ENCODE results near the gene ADAM22.

ADAM22 gene

GRCh38 chr7:88072715-88073055 is 138.6 kb downstream of the ADAM22 start:
- no peak overlapping the region for H3K9ac ChIP-seq (ENCODE audit: low read length)
- no peaks in the 10 kb centered on the region for H3K4me1 ChIP-seq (ENCODE audit: low read length)
- no peaks in the 10 kb centered on the region for H3K79me2 ChIP-seq (ENCODE audit: low read length)
- H3K4me2 ChIP-seq (ENCODE audit: low read length) = no peak overlapping the region
- no peak for TF ChIP-seq EZH2phosphoT487 (IDR thresholded peaks at IDR 0.05; ENCODE audit: low read depth)
- no peak for TF ChIP-seq CTCF (IDR thresholded peaks at IDR 0.05; ENCODE audit: low read depth, low read length)
- H4K20me1 ChIP-seq (ENCODE audit: insufficient read depth, low read length) = no peaks in the 10 kb centered on the region
- H3K27me3 ChIP-seq (ENCODE audit: low read depth, low read length) = no peaks in the 10 kb centered on the region
- no peak overlapping the region for H3K4me3 ChIP-seq (ENCODE audit: low read length)
- no peaks in the 10 kb centered on the region for H3K9me3 ChIP-seq (ENCODE audit: insufficient read depth, low read length)
- H2AFZ ChIP-seq (ENCODE audit: low read depth, low read length) = no peak overlapping the region
- no peak overlapping the region for H3K27ac ChIP-seq (ENCODE audit: low read length)
- H3K36me3 ChIP-seq (replicated peaks; ENCODE audit: low read depth, low read length) = no peaks in the 10 kb centered on the region

DNA sequence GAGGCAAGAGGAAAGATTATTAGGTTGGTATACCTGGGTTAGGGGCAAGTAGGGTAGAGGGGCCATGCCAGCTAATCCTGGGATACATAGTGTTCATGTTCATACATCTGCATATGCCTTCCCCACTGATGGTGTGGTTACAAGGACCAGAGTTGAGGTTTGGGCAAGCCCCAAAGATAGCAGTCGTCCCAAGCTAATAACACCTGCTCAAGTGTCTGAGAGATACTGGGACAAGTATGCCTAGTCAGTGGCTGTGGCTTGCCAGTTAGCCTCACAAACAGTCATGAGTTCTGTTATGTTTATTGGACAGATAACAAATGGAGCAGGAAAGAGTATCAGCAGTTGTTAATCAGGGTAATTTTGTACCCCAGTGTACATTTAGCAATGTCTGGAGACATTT is 139.6 kb downstream of the ADAM22 start:
- Histone ChIP-seq H3K9me3 (ENCODE audit: insufficient read depth, low read length) (no peaks in the 10 kb centered on the region), H3K79me2 (ENCODE audit: low read length) (no peaks in the 10 kb centered on the region), H3K36me3 (replicated peaks; ENCODE audit: low read depth, low read length) (no peaks in the 10 kb centered on the region), H3K4me3 (ENCODE audit: low read length) (no peak overlapping the region), H3K27ac (ENCODE audit: low read length) (no peak overlapping the region), H4K20me1 (ENCODE audit: insufficient read depth, low read length) (no peaks in the 10 kb centered on the region), H3K9ac (ENCODE audit: low read length) (no peak overlapping the region), H3K4me2 (ENCODE audit: low read length) (no peak overlapping the region), H3K27me3 (ENCODE audit: low read depth, low read length) (no peaks in the 10 kb centered on the region), H2AFZ (ENCODE audit: low read depth, low read length) (no peak overlapping the region), H3K4me1 (ENCODE audit: low read length) (no peaks in the 10 kb centered on the region)
- TF ChIP-seq CTCF (IDR thresholded peaks at IDR 0.05; ENCODE audit: low read depth, low read length) (no peak), EZH2phosphoT487 (IDR thresholded peaks at IDR 0.05; ENCODE audit: low read depth) (no peak)

DNA sequence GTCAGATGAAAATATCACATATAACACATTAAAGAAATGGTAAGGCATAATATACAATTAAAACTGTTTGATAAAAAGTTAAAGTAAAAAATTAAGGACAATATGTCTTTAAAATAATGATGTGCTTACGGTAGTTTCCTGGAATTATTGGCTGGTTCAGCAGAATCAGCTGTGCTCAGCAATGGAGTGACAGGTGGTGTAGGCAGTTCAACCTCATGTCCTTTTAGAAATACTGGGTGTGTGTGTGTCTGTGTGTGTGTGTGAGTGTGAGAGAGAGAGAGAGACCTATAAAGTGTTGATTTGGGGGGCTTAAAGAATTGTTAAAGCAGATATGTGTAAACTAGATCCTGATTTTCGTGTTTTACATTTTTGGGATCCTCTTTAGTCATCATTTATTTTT is 141.2 kb downstream of the ADAM22 start:
- H3K27me3 ChIP-seq (ENCODE audit: low read depth, low read length) = no peaks in the 10 kb centered on the region
- no peaks in the 10 kb centered on the region for H3K4me1 ChIP-seq (ENCODE audit: low read length)
- no peak overlapping the region for H2AFZ ChIP-seq (ENCODE audit: low read depth, low read length)
- no peaks in the 10 kb centered on the region for H3K79me2 ChIP-seq (ENCODE audit: low read length)
- no peak overlapping the region for H3K27ac ChIP-seq (ENCODE audit: low read length)
- no peaks in the 10 kb centered on the region for H3K9me3 ChIP-seq (ENCODE audit: insufficient read depth, low read length)
- H3K4me2 ChIP-seq (ENCODE audit: low read length) = no peak overlapping the region
- H3K36me3 ChIP-seq (replicated peaks; ENCODE audit: low read depth, low read length) = no peaks in the 10 kb centered on the region
- no peak overlapping the region for H3K4me3 ChIP-seq (ENCODE audit: low read length)
- no peaks in the 10 kb centered on the region for H4K20me1 ChIP-seq (ENCODE audit: insufficient read depth, low read length)
- TF ChIP-seq EZH2phosphoT487 (IDR thresholded peaks at IDR 0.05; ENCODE audit: low read depth) (no peak), CTCF (IDR thresholded peaks at IDR 0.05; ENCODE audit: low read depth, low read length) (no peak)
- no peak overlapping the region for H3K9ac ChIP-seq (ENCODE audit: low read length)

DNA sequence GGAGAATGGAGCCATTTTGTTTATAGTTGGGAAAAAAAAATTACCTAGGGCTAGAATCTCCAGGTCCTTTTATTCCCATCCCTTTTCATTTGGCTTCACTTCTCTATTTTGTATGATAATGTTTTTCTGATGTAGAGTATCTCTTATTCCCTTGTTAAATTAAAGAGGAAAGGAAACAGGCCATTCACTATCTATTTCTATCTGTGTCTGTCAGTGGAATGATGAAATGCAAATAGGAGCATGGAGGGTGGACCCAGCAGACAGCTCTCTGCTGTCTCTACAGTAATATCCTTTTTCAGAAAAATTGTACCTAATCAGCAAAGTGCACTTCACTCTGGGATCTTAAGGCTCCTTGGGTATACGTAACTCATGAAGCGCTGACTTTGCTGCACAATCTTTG is 149.8 kb downstream of the ADAM22 start:
- no peak for TF ChIP-seq EZH2phosphoT487 (IDR thresholded peaks at IDR 0.05; ENCODE audit: low read depth)
- no peak for TF ChIP-seq CTCF (IDR thresholded peaks at IDR 0.05; ENCODE audit: low read depth, low read length)
- Histone ChIP-seq H3K79me2 (ENCODE audit: low read length) (no peaks in the 10 kb centered on the region), H4K20me1 (ENCODE audit: insufficient read depth, low read length) (no peaks in the 10 kb centered on the region), H3K4me1 (ENCODE audit: low read length) (no peaks in the 10 kb centered on the region), H3K9ac (ENCODE audit: low read length) (no peak overlapping the region), H3K9me3 (ENCODE audit: insufficient read depth, low read length) (no peaks in the 10 kb centered on the region), H3K27me3 (ENCODE audit: low read depth, low read length) (no peaks in the 10 kb centered on the region), H3K36me3 (replicated peaks; ENCODE audit: low read depth, low read length) (no peaks in the 10 kb centered on the region), H2AFZ (ENCODE audit: low read depth, low read length) (no peak overlapping the region), H3K4me3 (ENCODE audit: low read length) (no peak overlapping the region), H3K4me2 (ENCODE audit: low read length) (no peak overlapping the region), H3K27ac (ENCODE audit: low read length) (no peak overlapping the region)

All from OCI-LY3 (cell line).